ENCODE measurements around the gene SRSF12.
"Not testable (repeated sequence)": the region's sequence is repeated elsewhere in the genome, so short reads cannot be mapped to it uniquely, and the experiment has no call there.

Gene SRSF12

DNA sequence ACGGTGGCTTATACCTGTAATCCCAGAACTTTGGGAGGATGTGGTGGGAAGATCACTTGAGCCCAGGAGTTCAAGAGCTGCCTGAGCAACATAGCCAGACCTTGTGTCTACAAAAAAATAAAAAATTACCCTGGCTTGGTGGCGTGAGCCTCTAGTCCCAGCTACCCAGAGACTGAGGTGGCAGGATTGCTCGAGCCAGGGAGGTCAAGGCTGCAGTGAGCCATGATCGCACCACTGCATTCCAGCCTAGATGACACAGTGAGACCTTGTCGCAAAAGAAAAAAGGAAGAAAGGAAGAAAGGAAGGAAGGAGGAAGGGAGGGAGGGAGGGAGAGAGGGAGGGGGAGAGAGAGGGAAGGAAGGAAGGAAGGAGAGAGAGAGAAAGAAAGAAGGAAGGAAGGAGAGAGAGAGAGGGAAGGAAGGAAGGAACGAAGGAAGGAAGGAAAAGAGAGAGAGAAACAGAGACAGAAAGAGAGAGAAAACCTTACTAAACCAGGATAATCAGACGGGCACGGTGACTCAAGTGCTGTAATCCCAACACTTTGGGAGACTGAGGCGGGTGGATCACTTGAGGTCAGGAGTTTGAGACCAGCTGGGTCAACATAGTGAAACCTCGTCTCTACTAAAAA is 48.2 kb downstream of the SRSF12 start:
- no peak for DNase-seq

DNA sequence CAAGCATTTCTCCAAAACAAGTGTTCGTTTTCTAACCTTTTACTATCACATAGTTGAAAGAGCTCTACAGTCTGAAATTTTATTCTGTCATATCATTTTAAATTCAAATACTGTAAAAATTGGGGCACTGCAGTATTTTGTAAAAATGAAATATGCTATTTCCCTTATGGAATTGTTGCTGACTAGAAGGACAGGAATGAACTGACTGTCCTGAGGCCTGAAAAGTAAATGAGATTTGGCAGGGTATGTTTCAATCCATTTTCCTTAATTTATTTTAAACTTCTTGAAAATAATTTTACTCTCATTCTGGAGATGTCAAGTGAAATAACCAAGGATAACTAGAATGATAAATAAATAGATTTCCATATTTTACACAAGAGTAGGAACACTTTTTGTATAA is 49.2 kb downstream of the SRSF12 start:
- DNase-seq: no peak

DNA sequence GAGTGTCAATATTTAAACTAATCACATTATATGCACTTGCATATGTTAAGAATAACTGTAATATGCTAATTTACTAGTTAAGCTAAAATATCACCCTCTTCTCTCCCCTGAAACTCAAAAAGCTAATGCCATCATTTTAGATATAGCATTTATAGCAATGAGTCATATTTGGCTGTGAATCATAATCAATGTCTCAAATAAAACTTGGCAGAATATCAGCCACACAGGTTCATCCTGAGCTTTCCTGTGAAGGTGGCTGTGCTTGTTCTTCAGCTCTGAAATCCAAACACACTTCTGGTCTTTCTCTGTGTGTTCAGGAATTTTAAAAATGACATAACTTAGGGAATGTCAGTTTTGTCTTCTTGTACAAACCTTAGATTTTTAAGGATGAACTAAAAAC is 50.1 kb downstream of the SRSF12 start:
- no peak for DNase-seq

DNA sequence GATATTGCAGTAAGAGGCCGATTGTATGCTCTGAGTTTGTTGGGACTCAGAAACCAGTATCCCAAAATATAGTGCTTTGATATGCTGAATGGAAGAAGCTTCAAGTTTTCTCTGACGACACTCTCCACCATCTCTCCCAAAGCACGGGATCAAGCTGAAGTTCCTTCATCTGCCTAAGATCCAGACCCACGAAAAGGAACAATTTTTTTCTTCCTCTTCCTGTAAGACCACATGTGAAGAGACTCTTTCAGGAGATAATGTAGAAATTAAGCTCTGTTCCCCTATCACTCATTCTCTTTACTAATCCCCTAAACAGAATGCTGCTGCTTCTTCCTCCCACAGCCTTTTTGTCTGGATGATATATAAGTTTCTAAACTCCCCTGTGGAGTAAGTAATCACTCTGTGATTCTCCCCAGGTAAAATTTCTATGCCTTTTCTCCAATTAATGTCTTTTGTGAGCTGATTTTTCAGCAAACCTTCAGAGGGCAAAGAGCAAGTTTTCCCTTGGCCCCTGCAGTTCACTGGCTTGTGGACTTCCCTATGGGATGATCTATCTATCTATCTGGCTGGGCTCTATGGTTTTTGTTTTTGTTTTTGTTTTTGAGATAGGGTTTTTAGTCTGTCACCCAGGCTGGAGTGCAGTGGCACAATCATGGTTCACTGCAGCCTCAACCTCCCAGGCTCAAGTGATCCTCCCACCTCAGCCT is 50.8 kb downstream of the SRSF12 start:
- DNase-seq: no peak

DNA sequence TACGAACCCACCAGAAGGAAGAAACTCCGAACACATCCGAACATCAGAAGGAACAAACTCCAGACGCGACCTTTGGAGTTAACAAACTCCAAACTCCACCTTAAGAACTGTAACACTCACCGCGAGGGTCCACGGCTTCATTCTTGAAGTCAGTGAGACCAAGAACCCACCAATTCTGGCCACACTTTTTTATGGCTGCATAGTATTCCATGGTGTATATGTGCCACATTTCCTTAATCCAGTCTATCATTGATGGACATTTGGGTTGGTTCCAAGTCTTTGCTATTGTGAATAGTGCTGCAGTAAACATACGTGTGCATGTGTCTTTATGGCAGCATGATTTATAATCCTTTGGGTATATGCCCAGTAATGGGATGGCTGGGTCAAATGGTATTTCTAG is 51.8 kb downstream of the SRSF12 start:
- DNase-seq: not testable (repeated sequence)

DNA sequence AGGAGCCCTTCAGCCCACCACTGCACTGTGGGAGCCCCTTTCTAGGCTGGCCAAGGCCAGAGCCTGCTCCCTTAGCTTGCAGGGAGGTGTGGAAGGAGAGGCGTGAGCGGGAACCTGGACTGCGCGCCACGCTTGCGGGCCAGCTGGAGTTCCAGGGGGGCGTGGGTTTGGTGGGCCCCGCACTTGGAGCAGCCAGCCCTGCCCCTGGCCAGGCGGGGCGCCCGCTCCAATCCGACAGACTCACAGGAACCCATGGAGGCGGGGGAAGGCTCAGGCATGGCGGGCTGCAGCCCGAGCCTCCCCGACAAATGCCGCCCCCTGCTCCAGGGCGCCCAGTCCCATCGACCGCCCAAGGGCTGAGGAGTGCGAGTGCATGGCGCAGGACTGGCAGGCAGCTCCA is 52.9 kb downstream of the SRSF12 start:
- not testable (repeated sequence) for DNase-seq

DNA sequence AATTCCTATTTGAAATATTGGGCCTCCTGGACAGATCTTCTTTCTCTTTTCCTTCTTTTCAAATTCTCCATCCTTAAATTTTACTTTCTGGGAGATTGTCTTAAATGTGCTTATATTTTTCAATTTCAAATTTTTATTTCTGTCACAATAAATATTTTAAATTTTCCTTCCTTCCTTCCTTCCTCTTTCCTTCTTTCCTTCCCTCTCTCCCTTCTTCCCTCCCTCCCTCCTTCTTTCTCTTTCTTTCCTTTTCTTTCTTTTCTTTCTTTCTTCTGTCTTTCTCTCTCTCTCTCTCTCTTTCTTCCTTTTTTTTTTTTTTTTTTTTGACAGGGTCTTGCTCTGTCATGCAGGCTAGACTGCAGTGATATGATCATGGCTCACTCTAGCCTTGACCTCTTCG is 54.0 kb downstream of the SRSF12 start:
- no peak for DNase-seq

DNA sequence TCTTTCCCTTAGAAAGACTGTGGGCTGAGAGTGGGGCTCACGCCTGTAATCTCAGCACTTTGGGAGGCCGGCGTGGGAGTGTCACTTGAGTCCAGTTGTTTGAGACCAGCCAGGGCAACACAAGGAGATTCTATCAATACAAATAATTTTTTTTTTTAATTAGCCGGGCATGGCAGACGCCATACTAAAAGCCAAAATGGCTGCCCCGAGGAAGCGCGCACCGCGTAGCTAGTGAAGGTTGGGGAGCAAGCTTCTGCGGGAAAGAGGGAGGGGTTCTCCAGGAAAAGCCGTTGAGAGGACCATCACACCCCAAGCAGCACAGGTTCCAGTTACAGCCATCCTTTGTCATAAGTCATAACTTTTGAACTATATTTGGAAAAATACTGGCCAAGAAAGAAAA is 58.6 kb downstream of the SRSF12 start:
- no peak for DNase-seq

DNA sequence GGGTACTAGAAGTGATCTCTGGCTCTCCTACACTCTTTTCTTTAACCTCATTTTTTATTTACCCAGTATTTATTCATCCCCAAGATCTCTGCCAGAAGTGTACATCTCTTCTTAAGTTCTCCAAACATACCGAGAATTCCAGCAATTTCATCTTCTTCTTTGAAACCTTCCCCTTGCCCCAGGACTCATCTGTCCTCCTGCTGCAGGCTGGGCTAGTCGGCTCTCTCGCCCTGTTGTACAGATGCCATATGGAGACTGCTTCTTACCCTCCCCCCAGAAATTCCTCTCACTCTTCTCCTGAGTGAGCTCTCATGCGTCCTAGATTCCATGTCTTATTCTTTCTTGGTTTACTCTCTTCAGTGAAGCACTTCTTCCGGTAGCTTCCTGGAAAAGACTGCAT is 59.2 kb downstream of the SRSF12 start:
- no peak for DNase-seq

DNA sequence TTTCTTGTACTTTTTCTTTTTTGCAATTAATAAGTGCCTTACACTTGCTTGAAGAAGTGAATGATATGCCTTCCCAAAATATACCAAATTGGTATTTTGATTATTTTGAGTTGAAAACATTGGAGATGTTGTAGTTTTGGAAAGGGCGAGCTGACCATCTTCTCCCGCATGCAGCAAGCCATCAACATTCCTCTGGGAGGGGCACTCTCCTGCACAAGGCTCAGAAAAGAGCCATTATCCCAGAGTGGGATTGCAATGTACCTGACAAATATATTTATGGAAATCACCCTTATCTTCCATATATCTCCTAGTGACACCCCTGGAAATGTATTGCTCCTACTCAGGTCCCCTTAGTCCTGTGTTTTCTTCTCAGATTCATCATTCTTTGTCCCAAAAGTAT is 60.1 kb downstream of the SRSF12 start:
- no peak for DNase-seq

DNA sequence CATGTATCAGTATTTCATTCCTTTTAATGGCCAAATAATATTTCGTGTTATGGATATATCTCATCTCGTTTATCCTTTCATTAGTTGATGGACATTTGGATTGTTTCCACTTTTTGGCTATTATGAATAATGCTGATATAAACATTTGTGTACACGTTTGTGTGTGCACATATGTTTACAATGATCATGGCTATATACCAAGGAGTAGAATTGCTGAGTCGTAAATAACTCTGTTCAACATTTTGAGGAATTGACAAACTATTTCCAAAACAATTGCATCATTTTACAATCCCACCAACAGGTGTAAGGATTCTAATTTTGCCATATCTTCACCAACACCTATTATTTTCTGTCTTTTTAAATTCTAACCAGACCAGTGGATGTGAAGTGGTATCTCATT is 63.7 kb downstream of the SRSF12 start:
- DNase-seq: no peak

DNA sequence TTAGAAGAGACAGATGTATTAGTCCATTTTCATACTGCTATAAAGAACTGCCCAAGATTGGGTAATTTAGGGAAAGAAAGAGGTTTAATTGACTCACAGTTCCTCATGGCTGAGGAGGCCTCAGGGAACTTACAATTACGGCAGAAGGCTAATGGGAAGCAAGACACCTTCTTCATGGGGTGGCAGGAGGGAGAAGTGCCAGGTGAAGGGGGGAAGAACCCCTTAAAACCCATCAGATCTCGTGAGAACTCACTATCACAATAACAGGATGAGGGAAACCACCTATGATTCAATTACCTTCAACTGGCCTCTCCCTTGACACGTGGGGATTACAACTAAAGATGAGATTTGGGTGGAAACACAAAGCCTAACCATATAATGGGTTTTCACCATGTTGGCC is 66.2 kb downstream of the SRSF12 start:
- DNase-seq: no peak

DNA sequence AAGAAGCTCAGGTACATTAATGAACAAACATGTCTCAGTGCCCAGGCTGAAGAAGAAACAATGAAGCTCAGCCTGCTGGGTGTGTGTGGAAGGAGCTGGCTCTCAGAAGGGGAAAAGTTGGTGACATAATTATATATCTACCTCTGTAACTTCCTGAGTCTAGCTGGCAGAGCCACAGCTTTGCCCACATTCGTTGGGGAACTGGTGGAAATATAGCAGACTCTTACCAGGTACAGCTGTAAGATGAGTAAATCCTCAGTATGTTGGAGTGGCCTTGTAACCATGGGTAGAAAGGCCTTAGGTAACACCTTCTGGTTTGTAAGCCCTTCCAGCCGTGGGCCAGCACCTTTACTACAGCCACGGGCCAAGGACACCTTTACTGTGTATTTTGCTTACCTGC is 67.2 kb downstream of the SRSF12 start:
- no peak for DNase-seq

DNA sequence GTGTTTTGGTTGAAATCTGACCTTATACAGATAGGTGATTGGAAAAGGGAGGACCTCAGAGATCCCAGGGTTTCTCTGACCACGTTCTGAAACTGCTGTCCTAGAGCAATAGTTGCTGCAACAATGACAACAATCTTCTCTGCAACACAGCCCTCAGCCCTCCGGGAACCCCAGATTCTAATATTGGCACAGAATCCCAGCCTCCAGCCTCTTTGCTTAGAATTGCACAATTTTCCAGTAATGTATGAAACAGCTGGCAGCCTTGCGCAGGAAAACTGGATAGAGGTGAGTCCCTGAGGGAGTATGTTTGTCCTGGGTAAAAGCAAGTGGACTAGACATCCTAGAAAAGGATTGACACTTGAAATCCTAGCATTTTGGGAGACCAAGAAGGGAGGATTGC is 67.7 kb downstream of the SRSF12 start:
- no peak for DNase-seq

DNA sequence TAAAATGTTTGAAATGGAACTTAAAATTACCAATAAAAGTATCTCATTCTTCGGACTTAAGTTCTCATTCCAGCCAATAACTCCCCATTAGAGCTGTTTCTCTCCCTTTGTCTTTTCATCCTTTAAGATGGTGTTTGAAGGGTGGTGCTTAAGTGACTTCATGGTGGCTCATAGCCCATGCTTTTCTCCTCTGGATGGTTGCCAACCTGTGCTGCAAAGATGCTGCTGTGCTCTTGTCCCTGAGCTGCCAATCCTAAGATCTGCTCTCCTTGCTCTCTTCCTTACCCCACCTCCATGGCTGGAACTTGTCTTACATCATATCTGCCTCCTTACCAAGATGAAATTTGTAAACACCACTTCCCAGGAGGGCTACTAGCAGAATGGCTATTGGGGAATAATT is 68.9 kb downstream of the SRSF12 start:
- DNase-seq: no peak

DNA sequence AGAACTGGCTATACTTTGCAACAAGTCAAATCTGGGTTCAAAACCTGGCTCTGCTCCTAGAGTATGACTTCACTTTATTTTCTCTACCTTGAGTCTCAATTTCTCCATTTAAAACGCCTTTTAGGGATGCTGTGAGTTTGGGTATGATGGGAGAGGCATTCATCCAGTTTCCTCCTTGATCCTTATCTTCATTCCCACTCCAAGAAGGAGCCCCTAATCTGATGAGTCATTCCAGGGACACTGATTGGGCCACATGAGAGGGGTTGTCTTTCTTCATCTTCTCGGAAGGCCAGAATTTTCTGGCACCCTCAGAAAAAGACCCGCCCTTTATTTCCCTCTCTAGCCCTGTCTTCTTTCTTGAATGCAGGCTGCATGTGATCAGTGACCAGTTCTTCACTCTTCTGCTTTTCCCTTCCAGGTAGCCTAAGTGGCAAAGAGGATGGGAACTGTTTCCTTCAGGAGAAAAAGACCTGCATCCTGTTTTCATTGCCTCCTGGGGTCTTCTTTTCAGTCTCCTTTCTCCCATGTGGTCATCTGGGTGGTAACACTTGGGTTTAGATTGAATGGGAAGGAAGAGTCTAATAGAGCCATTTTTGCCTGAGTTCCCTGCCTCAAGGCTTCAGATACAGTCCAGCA is 69.5 kb downstream of the SRSF12 start:
- no peak for DNase-seq

DNA sequence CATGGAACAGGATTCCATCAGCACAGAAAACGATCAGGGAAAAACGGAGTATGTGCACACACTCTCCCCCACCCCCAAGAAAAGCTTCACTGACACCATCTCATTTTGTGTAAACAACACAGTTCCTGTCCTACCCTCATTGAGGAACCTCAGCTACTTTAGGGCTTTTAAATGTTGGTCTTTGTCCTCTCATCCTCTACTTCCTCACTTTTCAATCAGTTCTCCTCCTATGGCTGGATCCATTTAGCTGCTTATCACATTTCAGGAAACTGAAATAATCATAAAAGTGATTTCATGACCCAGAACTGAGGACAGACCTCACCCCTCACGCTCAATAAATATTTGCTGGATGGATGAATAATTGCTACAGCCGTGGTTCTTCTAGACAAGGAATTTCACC is 70.4 kb downstream of the SRSF12 start:
- no peak for DNase-seq

Data from RPMI8226 (cell line).